HFF-Myc (cell line): ENCODE measurements around the gene RPS13.
A peak's percentile ranks its signal among the peaks of the same experiment; 100 is the strongest.
"Not testable (repeated sequence)": the region's sequence is repeated elsewhere in the genome, so short reads cannot be mapped to it uniquely, and the experiment has no call there.

Experiments
- DNase-seq: peaks from one replicate; pipeline ENCODE4 v3.0.0-alpha.2; 2011; ENCODE audit warnings: low read depth; ENCODE audit errors: extremely low read depth
- H3K4me3 ChIP-seq: replicated peaks from 2 replicates; pipeline ENCODE4 v1.5.1; 2011; ENCODE audit warnings: low read depth, mild to moderate bottlenecking, control low read depth, low read length
- CTCF ChIP-seq: IDR thresholded peaks from 2 replicates; pipeline ENCODE4 v1.5.1; 2012; ENCODE audit warnings: mild to moderate bottlenecking, low read depth, low read length, control low read depth; ENCODE audit errors: missing control alignments

Gene RPS13

GRCh38 chr11:17098658-17099057 is 21.2 kb upstream of the RPS13 start:
- DNase-seq, result no peak
- H3K4me3 ChIP-seq, result no peak overlapping the region
- TF ChIP-seq CTCF, result no peak

GRCh38 chr11:17098038-17098437 is 20.6 kb upstream of the RPS13 start:
- no peak for DNase-seq
- no peak overlapping the region for H3K4me3 ChIP-seq
- no peak for TF ChIP-seq CTCF

GRCh38 chr11:17085976-17086375 is 8.5 kb upstream of the RPS13 start:
- not testable (repeated sequence) for H3K4me3 ChIP-seq, DNase-seq

- peak overlapping the region; percentile 90 for H3K4me3 ChIP-seq
- TF ChIP-seq CTCF, result no peak
- DNase-seq, result no peak
Observed at GRCh38 chr11:17077240-17077519, 287 bp downstream of the RPS13 start.

- no peak for DNase-seq
- H3K4me3 ChIP-seq, result peak overlapping the region; percentile 90
- TF ChIP-seq CTCF, result no peak
Observed at GRCh38 chr11:17076517-17077239, 789 bp downstream of the RPS13 start.

- H3K4me3 ChIP-seq, result peak overlapping the region; percentile 90
- TF ChIP-seq CTCF, result no peak
- DNase-seq, result no peak
Observed at GRCh38 chr11:17075506-17075905, 2.0 kb downstream of the RPS13 start.

GRCh38 chr11:17073370-17074027 is 4.0 kb downstream of the RPS13 start:
- TF ChIP-seq CTCF, result no peak

More at GRCh38 chr11:17073370-17074027, 4.0 kb downstream of the RPS13 start:
- no peak overlapping the region for H3K4me3 ChIP-seq
- no peak for DNase-seq
